HepG2 (cell line): ENCODE data around the gene RCCD1.

Source experiments
- MYNN ChIP-seq: sonication (generic); formaldehyde crosslinking; IDR thresholded peaks from 2 replicates; pipeline ENCODE4 v1.4.0; 2020; ENCODE audit warnings: mild to moderate bottlenecking, low read depth, missing genetic modification reagents
- NFE2 ChIP-seq: sonication (generic); formaldehyde crosslinking; IDR thresholded peaks from 2 replicates; pipeline ENCODE4 v1.4.0; 2020; ENCODE audit warnings: missing genetic modification reagents
- NPAS2 ChIP-seq: sonication (generic); formaldehyde crosslinking; IDR thresholded peaks from 2 replicates; pipeline ENCODE4 v1.8.0; 2022; ENCODE audit warnings: mild to moderate bottlenecking, missing genetic modification reagents, borderline replicate concordance
- ZNF274 ChIP-seq: sonication (generic); formaldehyde crosslinking; IDR thresholded peaks from 2 replicates; pipeline ENCODE4 v1.5.1; 2020; ENCODE audit warnings: mild to moderate bottlenecking, missing genetic modification reagents
- TF ChIP-seq, protein P1 (sequence below): sonication (generic); formaldehyde crosslinking; IDR thresholded peaks from 2 replicates; pipeline ENCODE4 v1.5.0; 2020; ENCODE audit warnings: mild to moderate bottlenecking, missing genetic modification reagents, moderate library complexity

- TF ChIP-seq NFE2 (CRISPR knock-in tag) (no peak), ZNF274 (no peak), NPAS2 (no peak), MYNN (no peak)
- TF ChIP-seq, protein P1, sequence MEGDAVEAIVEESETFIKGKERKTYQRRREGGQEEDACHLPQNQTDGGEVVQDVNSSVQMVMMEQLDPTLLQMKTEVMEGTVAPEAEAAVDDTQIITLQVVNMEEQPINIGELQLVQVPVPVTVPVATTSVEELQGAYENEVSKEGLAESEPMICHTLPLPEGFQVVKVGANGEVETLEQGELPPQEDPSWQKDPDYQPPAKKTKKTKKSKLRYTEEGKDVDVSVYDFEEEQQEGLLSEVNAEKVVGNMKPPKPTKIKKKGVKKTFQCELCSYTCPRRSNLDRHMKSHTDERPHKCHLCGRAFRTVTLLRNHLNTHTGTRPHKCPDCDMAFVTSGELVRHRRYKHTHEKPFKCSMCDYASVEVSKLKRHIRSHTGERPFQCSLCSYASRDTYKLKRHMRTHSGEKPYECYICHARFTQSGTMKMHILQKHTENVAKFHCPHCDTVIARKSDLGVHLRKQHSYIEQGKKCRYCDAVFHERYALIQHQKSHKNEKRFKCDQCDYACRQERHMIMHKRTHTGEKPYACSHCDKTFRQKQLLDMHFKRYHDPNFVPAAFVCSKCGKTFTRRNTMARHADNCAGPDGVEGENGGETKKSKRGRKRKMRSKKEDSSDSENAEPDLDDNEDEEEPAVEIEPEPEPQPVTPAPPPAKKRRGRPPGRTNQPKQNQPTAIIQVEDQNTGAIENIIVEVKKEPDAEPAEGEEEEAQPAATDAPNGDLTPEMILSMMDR: no peak
Measured at GRCh38 chr15:90957791-90958190, 3.1 kb downstream of the RCCD1 start.
